Bone marrow (tissue), 2 donors: ENCODE data around the gene CCDC97.

Experiments used
- DNase-seq, 2 donors: peaks; one replicate each; lab custom pipeline; 2025; lab: John Stamatoyannopoulos, UW

The CCDC97 gene

DNA sequence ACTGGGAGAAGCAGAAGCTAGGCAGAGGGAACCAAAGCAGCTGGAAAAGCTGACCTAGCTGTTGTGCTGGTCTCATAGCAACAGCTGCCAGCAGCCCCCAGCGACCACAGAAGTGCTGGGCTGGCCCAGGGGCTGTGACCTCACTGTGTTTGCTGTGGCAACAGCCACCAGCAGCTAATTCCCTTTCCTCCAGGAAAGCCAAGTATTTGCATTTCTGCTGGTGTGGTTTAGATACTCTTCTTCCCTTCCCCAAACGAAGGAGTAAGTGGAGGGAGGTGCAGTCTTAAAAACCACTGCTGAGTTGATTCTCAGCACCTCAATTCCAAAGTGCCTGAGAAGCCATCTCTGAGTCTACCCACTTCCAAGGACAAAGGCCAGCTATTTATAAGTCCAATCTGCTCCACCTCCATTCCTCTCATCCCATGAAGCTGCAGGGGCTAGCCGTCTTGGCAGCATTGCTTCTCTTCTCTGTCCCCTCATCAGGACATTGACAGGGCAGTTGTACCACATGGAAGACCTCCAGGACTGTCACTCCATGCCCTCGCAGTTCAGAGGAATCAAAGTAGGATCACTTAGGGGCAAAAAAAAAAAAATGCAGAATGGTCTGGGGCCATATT, 11.5 kb upstream of the CCDC97 start:
- DNase-seq, result peak in 1 of 2 donors; percentile 76

DNA sequence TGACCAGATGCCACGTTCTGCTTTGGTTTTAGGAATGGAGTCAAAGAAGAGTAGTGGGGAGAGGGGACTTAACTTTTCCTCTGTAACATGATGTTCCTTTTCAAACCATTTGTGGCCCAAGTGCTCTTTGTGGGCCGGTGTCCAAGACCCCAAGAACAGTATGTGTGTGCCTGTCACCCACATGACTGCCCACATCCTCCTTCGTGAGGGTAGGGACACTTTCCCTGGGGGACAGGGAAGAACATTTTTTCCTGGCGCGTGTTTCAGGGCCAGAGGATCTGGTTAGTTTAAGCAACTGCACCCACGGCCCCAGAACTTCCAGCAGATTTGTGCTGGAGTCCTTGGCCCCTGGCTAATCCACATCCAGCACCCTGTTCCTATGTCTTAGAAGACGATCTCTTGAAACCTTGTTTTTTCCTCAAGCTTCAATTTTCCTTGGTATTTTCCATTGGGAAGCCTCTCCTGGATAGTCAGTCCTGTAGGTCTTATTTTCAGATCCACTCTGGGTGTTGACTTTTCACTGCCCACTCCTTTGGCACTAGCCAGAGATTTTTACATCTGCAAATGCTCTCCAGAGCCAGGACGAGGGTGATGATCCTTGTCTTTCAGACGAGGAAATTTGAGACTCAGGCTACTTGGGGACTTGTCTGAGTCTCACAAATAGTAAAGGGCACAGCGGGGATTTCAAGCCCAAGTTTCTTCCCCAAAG, 10.8 kb upstream of the CCDC97 start:
- no peak for DNase-seq

DNA sequence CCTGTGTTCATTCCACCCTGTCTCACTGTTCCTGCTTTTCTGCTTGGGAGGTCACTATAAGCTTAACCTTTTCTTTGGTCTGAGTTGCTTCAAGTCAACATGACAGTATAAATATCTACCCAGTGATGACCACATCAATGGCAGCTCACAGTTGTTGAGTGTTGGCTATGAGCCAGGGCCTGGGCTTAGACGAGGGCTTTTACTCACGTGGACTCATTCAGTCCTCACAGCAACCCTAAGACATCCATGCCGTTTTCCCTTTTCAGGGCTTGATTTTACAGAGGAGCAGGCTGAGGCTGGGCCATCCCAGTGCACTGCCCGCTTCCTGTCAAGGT, 10.2 kb upstream of the CCDC97 start:
- no peak for DNase-seq

DNA sequence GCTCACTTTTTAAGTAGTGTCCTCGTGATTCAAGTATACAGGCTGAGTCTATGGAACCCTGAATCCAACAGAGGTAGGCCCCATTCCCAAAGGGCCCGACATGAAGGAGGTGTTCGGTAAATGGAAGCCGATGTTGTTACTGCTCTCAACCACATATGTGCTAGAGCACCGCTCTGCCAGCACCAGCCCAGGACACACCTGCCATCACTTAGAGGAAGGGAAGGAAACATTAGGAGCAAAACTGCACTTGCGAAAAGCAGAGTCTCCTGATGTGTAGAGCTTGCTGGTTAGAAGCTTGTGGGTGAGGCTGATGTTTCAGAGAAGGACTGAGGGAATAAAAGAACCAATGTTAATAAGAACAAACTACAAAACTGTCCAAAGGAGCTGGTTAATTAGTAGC, 9.4 kb upstream of the CCDC97 start:
- DNase-seq, result no peak

DNA sequence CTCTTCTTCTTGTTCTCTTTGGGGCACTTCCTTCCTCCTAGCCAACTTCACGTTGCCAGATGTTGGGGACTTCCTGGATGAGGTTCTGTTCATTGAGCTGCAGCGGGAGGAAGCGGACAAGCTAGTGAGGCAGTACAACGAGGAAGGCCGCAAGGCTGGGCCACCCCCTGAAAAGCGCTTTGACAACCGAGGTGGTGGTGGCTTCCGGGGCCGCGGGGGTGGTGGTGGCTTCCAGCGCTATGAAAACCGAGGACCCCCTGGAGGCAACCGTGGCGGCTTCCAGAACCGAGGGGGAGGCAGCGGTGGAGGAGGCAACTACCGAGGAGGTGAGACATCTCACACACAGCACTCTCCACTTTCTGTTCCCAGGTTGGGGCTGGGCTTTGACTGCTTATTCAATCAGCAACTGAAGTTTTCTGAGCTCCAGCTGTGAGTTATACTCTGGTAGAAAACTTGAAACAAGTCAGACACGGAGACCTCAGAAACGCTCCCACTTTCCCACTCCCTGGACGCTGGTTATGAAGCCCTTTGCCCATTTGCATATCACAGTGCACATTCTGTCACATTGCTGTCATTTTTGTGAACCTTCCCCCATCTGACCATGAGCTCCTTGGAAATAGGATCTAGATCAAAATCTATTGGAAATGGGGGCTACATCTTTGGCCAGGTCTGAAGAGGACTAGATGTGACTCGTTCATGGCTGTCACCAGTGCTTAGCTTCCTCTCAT, 7.2 kb upstream of the CCDC97 start:
- DNase-seq, result peak in 1 of 2 donors; percentile 37

DNA sequence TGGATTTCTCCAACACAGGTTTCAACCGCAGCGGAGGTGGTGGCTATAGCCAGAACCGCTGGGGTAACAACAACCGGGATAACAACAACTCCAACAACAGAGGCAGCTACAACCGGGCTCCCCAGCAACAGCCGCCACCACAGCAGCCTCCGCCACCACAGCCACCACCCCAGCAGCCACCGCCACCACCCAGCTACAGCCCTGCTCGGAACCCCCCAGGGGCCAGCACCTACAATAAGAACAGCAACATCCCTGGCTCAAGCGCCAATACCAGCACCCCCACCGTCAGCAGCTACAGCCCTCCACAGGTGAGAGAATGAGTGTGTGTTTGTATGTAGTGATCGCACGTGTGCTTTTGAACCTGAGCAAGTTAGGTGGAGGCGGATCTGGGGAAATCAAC, 6.0 kb upstream of the CCDC97 start:
- DNase-seq, result no peak

DNA sequence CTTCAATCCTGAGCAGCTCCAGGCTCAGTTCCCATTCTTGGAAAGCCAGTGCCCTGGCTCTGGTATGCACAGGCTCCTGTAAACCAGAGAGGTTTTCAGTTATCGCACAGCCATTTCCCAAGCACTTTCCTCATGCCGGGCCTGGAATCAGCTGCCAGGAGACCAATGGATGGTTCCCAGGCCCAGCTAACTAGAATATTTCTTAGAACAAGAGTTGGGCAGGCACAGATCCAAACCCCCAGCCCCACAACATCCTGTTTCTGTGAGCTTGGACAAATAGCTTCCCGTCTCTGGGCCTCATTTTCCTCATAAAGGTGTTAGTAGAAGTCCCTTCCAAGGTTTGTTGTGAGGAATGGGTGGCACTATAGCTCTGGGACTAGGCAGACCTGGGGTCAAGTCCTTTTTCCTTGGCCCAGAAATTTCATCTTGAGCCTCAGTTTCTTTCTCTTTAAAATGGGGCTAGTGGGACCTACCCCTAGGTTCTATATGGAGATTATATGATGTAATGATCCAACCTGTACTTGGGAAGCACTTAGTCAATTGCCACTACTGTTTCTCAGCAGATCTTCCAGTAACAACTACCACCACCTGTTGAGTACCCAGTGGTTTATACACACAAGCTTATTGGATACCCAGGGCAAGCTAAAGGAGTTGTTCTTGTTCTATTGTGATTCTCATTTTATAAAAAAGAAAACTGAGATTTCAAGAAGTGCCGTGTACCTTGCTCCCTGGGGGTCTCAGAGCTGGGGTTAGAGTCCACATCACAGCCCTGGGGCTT, 5.1 kb upstream of the CCDC97 start:
- no peak for DNase-seq

DNA sequence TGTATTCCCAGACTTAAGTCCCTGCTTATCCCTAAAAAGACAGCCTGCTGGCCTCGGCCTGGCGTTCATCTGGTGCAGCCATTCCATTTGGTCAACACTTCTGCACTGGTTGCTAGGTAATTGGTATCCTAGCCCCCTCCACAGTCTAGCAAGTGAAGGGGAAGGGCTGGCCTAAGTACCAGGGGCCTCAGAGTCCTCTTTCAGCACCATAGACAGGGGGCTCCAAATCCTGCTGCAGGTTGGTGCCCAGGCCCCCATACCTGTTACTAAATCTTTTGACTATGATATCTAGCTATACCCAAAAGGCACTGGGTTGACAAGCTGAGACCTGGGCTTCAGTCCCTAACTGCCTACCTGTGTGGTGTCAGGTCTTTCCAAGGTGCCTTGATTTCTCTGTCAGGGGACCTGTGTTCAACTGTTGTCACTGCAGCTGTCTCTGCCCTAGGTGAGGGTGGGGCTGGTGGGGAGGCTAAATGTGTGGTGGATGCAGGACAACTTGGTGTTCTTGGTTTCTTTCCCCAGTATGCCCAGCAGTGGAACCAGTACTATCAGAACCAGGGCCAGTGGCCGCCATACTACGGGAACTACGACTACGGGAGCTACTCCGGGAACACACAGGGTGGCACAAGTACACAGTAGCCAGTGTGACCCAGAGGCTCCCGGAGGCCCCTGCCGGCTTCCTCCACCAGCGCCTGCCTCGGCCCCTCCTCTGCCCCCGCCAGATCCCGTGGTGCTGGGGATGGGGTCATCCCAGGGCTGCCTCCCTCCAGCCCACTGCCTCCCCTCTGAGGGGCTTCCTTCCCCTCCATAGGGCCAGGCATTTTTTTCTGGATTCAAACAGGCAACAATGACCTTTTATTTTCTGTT, 3.8 kb upstream of the CCDC97 start:
- DNase-seq, result no peak

DNA sequence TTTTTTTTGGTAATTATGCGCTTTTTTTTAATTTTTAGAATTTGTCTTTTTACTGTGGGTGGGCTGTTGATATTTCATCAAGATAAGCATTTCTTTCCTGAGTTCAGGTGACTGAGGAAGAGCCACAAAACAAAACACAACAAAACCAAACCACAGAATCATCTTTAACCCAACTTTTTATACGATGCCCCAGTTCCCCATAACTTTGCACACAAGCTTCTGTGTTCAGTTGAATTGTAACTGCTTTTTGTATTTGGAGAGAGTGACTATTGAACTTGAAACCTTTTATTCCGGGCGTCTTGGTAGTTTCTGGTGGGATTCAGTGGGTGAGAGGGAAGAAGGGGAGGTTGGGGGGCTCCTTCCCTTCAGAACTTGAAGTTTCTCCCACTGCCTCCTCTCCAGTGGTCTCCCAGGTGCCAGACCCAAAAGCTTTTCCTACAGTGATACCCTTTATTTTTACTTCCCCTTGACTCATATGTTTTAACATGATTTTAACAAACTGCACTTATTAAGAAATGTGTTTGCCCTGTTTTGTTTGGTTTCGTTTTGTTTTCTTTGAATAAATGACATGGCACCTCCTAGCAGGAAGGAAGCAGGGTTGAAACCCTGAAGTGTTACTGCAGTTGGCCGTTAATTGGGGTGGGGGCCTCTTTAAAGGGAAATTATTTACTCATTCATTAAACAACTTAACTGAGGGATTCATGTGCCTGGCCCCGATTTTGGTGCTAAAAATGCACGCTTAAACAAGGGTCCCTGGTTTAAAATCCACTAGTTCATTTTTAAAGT, 2.7 kb upstream of the CCDC97 start:
- peak in 1 of 2 donors; percentile 50 for DNase-seq

DNA sequence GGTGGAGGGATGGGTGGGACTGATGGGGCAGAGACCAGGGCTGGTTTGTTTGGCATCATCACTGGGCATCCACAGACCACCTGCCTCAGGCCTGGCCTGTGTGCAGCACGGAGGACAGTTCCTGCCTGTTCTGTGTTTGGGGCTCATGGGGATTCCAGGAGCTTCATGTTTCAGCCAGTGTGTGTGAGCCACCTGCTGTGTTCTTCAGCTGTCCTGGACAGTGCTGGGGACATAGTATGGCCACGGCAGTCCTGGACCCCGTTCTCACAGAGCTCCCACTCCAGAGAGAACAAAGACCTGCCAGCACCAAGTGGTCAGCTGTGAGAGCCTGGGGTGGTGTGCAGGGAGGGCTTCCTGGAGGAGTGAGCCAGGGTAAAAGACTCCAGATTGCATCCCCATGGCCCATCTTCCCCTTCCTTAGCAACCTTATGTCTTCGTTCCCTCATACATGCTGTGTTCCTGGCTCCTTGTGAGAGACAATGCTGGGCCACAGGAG, 2.0 kb upstream of the CCDC97 start:
- no peak for DNase-seq

DNA sequence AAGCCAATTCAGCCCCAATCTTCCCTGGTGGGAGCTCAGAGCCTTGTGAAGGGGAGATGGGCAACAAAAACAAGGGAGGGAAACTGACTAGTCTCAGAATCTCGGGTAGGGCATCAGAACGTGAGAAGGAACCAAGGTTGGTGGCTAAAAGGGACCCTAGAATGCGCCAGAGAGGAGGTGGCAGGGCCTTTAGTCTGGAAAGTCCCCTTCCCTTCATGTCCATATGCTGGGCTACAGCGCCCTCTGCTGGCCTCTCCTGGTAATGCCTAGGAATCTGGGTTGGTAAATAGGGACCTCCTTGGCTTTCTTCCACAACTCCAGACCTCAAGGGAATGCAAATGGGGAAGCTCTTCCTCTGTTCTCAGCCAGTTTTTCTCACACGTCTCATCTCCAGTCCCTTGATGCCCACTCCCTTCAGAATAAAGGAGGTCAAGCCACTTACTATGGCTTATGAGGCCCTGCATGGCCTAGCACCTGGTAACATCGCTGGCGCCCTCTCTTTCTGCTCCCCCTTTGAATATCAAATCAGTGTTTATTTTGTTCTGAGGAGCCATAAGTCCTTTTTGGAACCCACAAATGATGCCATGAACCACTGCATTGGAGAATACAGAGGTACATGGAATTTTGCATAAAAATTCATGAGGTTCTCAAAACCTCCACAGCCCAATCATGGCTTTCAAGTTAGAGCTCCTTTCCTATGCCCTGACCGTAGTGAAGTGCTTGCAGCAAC, 1.4 kb upstream of the CCDC97 start:
- DNase-seq, result peak; percentile 81 to 86

DNA sequence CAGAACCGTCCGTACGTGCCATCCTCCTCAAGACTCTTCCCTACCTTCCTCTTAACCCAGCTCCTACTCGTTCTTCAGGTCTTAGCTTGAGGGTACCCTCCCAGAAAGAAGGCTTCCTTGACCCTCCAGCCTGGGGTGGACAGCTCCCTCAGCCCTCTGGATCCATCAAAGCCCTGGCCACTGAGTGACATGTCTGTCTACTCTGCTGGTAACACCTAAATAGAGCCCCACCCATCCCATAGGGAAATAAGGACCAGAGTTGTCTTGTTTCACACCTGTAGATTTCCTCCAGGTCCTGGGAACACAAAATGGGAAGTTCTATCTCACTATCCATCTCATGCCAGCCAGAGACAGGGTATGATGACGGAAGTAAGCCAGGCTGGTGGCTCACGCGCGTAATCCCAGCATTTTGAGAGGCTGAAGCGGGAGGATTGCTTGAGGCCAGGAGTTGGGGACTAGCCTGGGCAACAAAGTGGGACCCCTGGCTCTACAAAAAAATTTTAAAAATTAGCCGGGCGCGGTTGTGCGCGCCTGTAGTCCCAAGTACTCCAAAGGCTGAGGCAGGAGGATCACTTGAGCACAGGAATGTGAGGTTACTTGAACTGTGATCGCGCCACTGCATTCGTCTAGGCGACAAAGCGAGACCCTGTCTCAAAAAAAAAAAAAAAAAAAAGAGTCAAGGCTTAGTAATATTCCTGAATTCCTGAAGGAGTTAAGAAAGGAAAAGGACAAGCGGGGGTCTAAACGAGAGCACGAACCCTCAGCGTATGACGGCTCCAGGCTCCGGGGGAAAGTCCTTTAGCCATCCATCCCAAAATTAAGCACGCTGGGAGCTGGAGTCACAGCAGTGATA, 566 bp upstream of the CCDC97 start:
- peak in 1 of 2 donors; percentile 36 for DNase-seq

DNA sequence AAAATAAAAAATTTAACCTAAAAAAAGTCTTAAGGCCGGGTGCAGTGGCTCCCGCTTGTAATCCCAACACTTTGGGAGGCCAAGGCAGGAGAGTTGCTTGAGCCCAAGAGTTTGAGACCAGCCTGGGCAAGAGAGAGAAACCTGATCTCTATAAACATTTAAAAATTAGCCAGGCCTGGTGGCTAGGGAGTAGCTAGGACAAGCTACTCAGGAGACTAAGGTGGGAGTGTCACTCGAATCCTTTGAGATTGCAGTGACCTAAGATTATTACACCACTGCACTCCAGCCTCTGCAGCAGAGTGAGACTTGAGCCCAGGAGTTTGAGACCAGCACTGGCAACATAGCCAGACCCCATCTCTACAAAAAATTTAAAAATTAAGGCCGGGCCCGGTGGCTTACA, 1.1 kb downstream of the CCDC97 start:
- no peak for DNase-seq

DNA sequence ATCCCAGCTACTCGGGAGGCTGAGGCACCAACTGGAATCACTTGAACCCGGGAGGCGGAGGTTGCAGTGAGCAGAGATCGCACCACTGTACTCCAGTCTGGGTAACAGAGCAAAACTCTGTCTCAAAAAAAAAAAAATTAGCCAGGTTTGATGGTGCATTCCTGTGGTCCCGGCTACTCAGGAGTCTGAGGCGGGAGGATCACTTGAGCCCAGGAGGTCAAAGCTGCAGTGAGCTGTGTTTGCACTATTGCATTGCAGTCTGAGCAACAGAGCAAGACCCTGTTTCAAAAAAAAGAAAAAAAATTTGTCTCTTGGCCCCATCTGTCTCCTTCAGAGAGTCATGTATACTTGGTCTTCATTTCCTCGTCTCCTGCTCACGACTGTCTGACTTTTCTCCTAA, 1.6 kb downstream of the CCDC97 start:
- DNase-seq, result no peak

DNA sequence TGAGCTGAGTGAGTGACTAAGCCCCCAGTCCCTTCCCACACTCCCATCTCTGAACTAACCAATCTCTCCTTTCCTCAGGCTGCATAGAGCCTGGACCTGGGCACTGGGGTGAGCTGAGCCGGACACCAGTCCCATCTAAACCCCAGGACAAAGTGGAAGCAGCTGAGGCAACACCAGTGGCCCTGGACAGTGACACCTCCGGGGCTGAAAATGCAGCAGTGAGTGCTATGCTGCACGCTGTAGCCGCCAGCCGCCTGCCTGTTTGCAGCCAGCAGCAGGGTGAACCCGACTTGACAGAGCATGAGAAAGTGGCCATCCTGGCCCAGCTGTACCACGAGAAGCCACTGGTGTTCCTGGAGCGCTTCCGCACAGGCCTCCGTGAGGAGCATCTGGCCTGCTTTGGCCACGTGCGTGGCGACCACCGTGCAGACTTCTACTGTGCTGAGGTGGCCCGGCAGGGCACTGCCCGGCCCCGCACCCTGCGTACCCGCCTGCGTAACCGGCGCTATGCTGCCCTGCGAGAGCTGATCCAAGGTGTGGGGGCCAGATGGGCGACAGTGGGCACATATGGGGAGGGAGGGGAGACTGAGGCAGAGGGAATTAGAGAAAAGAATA, 6.4 kb downstream of the CCDC97 start:
- no peak for DNase-seq

DNA sequence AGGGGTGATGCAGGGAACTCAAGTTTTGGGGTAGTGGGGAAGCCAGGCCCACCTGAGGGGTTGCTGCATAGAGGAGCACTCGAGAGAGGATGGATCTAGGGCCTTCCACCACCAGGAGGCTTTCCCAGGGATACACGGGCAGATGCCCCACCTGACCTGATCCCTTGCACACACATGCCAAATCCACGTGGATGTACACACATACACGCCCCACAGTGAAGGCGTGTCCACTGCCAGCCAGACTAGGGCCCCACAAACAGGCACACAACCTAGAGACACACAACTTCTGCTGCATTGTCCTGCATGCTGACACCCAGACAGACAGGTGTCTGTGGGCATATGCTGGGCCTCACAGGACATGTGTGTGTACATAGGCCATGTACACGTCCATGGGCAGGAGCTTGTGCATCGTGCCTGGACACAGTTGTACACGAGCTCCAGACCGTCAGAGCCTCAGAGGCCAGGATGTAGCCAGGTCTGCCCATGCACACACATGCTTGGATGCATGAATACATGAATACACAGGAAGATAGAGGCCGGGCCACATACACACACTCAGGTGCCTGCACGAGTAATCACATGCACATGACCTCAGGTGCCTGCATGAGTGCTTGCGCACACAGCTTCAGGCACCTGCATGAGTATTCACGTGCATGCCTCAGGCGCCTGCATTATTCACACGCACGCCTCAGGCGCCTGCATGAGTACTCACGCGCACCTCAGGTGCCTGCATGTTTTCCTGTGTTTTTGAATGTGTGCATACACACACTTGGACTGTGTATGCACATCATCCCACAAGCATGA, 8.9 kb downstream of the CCDC97 start:
- no peak for DNase-seq

DNA sequence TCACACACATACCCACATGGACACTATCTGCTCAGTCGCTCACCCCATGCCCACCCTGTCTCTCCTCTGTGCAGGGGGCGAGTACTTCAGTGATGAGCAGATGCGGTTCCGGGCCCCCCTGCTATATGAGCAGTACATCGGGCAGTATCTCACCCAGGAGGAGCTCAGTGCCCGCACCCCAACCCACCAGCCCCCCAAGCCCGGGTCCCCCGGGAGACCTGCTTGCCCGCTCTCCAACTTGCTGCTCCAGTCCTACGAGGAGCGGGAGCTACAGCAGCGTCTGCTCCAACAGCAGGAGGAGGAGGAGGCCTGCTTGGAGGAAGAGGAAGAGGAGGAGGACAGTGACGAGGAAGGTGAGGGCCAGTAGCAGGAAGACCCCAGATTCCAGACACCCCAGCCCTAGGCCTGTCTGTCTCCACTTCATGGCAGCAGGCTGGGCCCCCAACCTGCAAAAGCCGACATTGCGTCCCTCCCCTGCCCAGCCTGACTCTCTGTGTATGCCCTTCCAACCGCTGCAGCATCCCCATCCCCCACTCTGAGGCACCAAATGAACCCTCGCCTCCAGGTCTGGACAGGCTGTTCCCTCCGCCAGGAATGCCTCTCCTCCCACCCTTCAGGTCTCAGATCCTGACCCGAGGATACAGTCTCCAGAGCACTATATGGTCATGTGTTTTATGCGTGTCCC, 9.7 kb downstream of the CCDC97 start:
- DNase-seq, result no peak
